ENCODE results near the gene TRMT5.

DNA sequence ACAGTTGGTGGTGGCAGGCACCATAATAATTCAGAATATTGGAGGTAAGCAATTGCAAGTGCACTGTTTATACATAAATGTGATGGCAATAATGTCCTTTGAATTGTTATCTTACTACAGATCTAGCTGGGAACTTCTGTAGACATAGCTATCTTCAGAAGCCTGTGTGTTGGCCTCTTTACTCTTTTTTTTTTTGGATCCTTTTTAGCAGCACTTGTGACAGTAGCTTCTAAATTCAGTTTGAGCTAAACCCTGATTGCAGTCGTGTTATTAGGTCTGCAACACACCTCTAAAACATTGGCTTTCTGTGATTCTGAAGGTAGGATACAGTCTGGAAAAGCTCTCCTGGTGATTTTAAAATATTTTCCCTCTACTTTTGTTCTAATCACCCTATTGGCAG is 38.7 kb upstream of the TRMT5 start:
- TF ChIP-seq C11orf30 (IDR thresholded peaks at IDR 0.05; ENCODE audit: low read depth), result no peak
- TF ChIP-seq BRF1 (IDR thresholded peaks at IDR 0.05; ENCODE audit: borderline replicate concordance, extremely low read depth, insufficient read length), result no peak
